ENCODE data around the gene FAM120C. TPM values are rescaled to one million over a fixed set of nuclear protein-coding genes. Genes with fewer than 3 reads are reported as not detected.

FAM120C gene
- total RNA-seq, 1 experiment from 2014 or later = 29.2 TPM

GRCh38 chrX:54043541-54044125, 139.4 kb downstream of the FAM120C start:
- H3K27ac Mint-ChIP-seq (ENCODE audit: unreplicated experiment) = peak overlapping the region; percentile 94

GRCh38 chrX:54043056-54043455, 140.0 kb downstream of the FAM120C start:
- CTCF ChIA-PET = interaction anchor here (0.5 to 1.2 kb wide), 6 partner anchors 34 to 1866 kb away, joined by 3 to 6 read pairs (median 4); partner anchors contain the start of genes GNL3L and HUWE1
- H3K27me3 Mint-ChIP-seq (ENCODE audit: unreplicated experiment) = no peaks in the 10 kb centered on the region
- peak overlapping the region; percentile 94 for H3K27ac Mint-ChIP-seq (ENCODE audit: unreplicated experiment)
- intact Hi-C loops (cut with micrococcal nuclease; ENCODE audit: unreplicated experiment) = loop anchor here (5.0 to 10.0 kb wide), 2 partner anchors 139 to 388 kb away; partner anchors contain the start of gene FAM120C
- H3K36me3 Mint-ChIP-seq (ENCODE audit: insufficient read depth, unreplicated experiment) = peaks cover 40% of the 10 kb centered on the region
- peaks cover 23% of the 10 kb centered on the region for H3K4me1 Mint-ChIP-seq (ENCODE audit: low read depth, unreplicated experiment)
- TF ChIP-seq CTCF (IDR thresholded peaks at IDR 0.05; ENCODE audit: unreplicated experiment) = no peak
- BruUV-seq (replicated peaks) = TSS peak; percentile 35
- DNase-seq = no peak
- H3K9me3 Mint-ChIP-seq (ENCODE audit: low read depth, unreplicated experiment) = no peaks in the 10 kb centered on the region
- peak overlapping the region; percentile 93 for H3K4me3 Mint-ChIP-seq (ENCODE audit: low read depth, unreplicated experiment)

More at GRCh38 chrX:54043541-54044125, 139.4 kb downstream of the FAM120C start:
- TF ChIP-seq CTCF (IDR thresholded peaks at IDR 0.05; ENCODE audit: unreplicated experiment) = no peak
- Mint-ChIP-seq H3K4me3 (ENCODE audit: low read depth, unreplicated experiment) (peak overlapping the region; percentile 93), H3K36me3 (ENCODE audit: insufficient read depth, unreplicated experiment) (peaks cover 40% of the 10 kb centered on the region), H3K4me1 (ENCODE audit: low read depth, unreplicated experiment) (peaks cover 24% of the 10 kb centered on the region), H3K27me3 (ENCODE audit: unreplicated experiment) (no peaks in the 10 kb centered on the region), H3K9me3 (ENCODE audit: low read depth, unreplicated experiment) (no peaks in the 10 kb centered on the region)
- CTCF ChIA-PET = interaction anchor here (0.9 to 1.1 kb wide), 2 partner anchors 596 to 621 kb away, joined by 3 read pairs; partner anchors contain the start of gene RIBC1
- peak; percentile 39 for DNase-seq
- no TSS peak for BruUV-seq (replicated peaks)
- intact Hi-C loops (cut with micrococcal nuclease; ENCODE audit: unreplicated experiment) = loop anchor here (5.0 to 10.0 kb wide), 2 partner anchors 139 to 389 kb away; partner anchors contain the start of gene FAM120C

- CTCF ChIA-PET = interaction anchor here (0.5 to 1.2 kb wide), 8 partner anchors 34 to 1866 kb away, joined by 3 to 6 read pairs (median 3); partner anchors contain the start of genes GNL3L and HUWE1
- Mint-ChIP-seq H3K9me3 (ENCODE audit: low read depth, unreplicated experiment) (no peaks in the 10 kb centered on the region), H3K4me1 (ENCODE audit: low read depth, unreplicated experiment) (peaks cover 19% of the 10 kb centered on the region), H3K27me3 (ENCODE audit: unreplicated experiment) (no peaks in the 10 kb centered on the region), H3K27ac (ENCODE audit: unreplicated experiment) (peak overlapping the region; percentile 94), H3K36me3 (ENCODE audit: insufficient read depth, unreplicated experiment) (peaks cover 40% of the 10 kb centered on the region), H3K4me3 (ENCODE audit: low read depth, unreplicated experiment) (peak overlapping the region; percentile 93)
- no TSS peak for BruUV-seq (replicated peaks)
- intact Hi-C loops (cut with micrococcal nuclease; ENCODE audit: unreplicated experiment) = loop anchor here (5.0 to 10.0 kb wide), 2 partner anchors 140 to 388 kb away; partner anchors contain the start of gene FAM120C
- peak; percentile 47 for DNase-seq
- no peak for TF ChIP-seq CTCF (IDR thresholded peaks at IDR 0.05; ENCODE audit: unreplicated experiment)
Observed at GRCh38 chrX:54042609-54043021, 140.4 kb downstream of the FAM120C start.

GRCh38 chrX:54030329-54030728, 152.7 kb downstream of the FAM120C start:
- no TSS peak for BruUV-seq (replicated peaks)
- Mint-ChIP-seq H3K4me1 (ENCODE audit: low read depth, unreplicated experiment) (no peaks in the 10 kb centered on the region), H3K27ac (ENCODE audit: unreplicated experiment) (no peak overlapping the region), H3K27me3 (ENCODE audit: unreplicated experiment) (no peaks in the 10 kb centered on the region), H3K36me3 (ENCODE audit: insufficient read depth, unreplicated experiment) (peaks cover 20% of the 10 kb centered on the region), H3K4me3 (ENCODE audit: low read depth, unreplicated experiment) (no peak overlapping the region), H3K9me3 (ENCODE audit: low read depth, unreplicated experiment) (no peaks in the 10 kb centered on the region)
- DNase-seq = no peak
- no peak for TF ChIP-seq CTCF (IDR thresholded peaks at IDR 0.05; ENCODE audit: unreplicated experiment)
- CTCF ChIA-PET = no interaction called here
- intact Hi-C loops (cut with micrococcal nuclease; ENCODE audit: unreplicated experiment) = no loop called here
